K562 (cell line): ENCODE results near the gene SPIC. TPM values are rescaled to one million over a fixed set of nuclear protein-coding genes. Genes with fewer than 3 reads are reported as not detected.

Experiments
- ATAC-seq: fragments of 200-7000 bp; cut with Tn5 transposase; 3 replicates; pipeline ENCODE4 v1.9.1; 2020; ENCODE audit warnings: moderate library complexity
- BruUV-seq: library from RNA; stranded (reverse); fragments of 400-500 nt; replicated peaks from 2 replicates; lab custom pipeline; 2021; lab: Mats Ljungman, UMichigan
- CTCF ChIA-PET: fragments of 300-600 bp; formaldehyde crosslinking; extraction: SDS; loops from one replicate; lab custom pipeline; 2021; ENCODE audit warnings: low intra/inter-chr PET ratio; lab: Yijun Ruan, JAX
- POLR2A ChIA-PET: fragments of 300-600, 350-650 bp; sonication (Branson Sonifier 250); formaldehyde crosslinking; extraction: SDS; loops from one replicate; lab custom pipeline; 2021; ENCODE audit warnings: antibody characterized with exemption, inconsistent platforms; lab: Yijun Ruan, JAX
- DNase-seq, 4 experiments: peaks; one replicate each; pipeline versions ENCODE4 v3.0.0 to v3.0.0-alpha.2; 2011 to 2018; ENCODE audit warnings: low spot score in 3 of 4, mixed read lengths in 3 of 4; ENCODE audit errors: extremely low read depth in 1 of 4
- FAIRE-seq: peaks from 2 replicates; lab custom pipeline; 2011; peaks lifted over from hg19 to GRCh38; lab: Jason Lieb, UNC
- H2AFZ ChIP-seq: 2 replicates; pipeline ENCODE4 v1.6.0; 2011; ENCODE audit warnings: low read depth, low read length, control low read depth, inconsistent platforms
- H3K27ac ChIP-seq: fragments of 200-600 bp; 3 replicates; pipeline ENCODE4 v1.8.0; 2011; ENCODE audit warnings: low read depth, mild to moderate bottlenecking, control low read depth, inconsistent platforms, low read length, moderate library complexity, mixed read lengths; ENCODE audit errors: extremely low read depth
- H3K27me3 ChIP-seq, 2 experiments: fragments of 300-600 bp in 1 of 2; 2 replicates in 1 of 2; 3 replicates in 1 of 2; pipeline versions ENCODE4 v1.6.0 to v1.8.0; 2011; ENCODE audit warnings: inconsistent platforms in 2 of 2, low read length in 2 of 2, mild to moderate bottlenecking in 1 of 2, mixed read lengths in 1 of 2, moderate library complexity in 1 of 2; ENCODE audit not compliant: control insufficient read depth in 2 of 2, insufficient read depth in 2 of 2
- H3K36me3 ChIP-seq: fragments of 300-600 bp; 3 replicates; pipeline ENCODE4 v1.8.0; 2011; ENCODE audit warnings: mild to moderate bottlenecking, low read length, inconsistent platforms; ENCODE audit not compliant: control insufficient read depth, insufficient read depth
- H3K4me1 ChIP-seq, 2 experiments: fragments of 200-600 bp in 1 of 2; replicated peaks in 1 of 2; 2 replicates in 1 of 2; 3 replicates in 1 of 2; pipeline versions ENCODE4 v1.5.1 to v1.8.0; 2011; ENCODE audit warnings: inconsistent platforms in 2 of 2, low read length in 2 of 2, mild to moderate bottlenecking in 1 of 2, mixed read lengths in 1 of 2, moderate library complexity in 1 of 2; ENCODE audit not compliant: control insufficient read depth in 2 of 2, insufficient read depth in 2 of 2
- H3K4me2 ChIP-seq: 2 replicates; pipeline ENCODE4 v1.6.1; 2011; ENCODE audit warnings: low read length, control low read depth, inconsistent platforms, mixed read lengths; ENCODE audit not compliant: insufficient read depth
- H3K4me3 ChIP-seq: fragments of 200-600 bp; sonication (generic), shearing (Covaris generic); 2 replicates; pipeline ENCODE4 v1.5.1; 2016; ENCODE audit warnings: control low read depth, inconsistent platforms
- H3K79me2 ChIP-seq: fragments of 200-600 bp; 3 replicates; pipeline ENCODE4 v1.8.0; 2011; ENCODE audit warnings: low read length, inconsistent platforms; ENCODE audit not compliant: control insufficient read depth, insufficient read depth
- H3K9ac ChIP-seq, 2 experiments: 2 replicates each; pipeline versions ENCODE4 v1.6.0 to v1.6.1; 2011; ENCODE audit warnings: low read depth in 2 of 2, low read length in 2 of 2, control low read depth in 1 of 2, inconsistent platforms in 1 of 2, mild to moderate bottlenecking in 1 of 2, mixed read lengths in 1 of 2; ENCODE audit not compliant: insufficient read depth in 1 of 2
- H3K9me1 ChIP-seq: one replicate; pipeline ENCODE4 v1.6.0; 2011; ENCODE audit warnings: inconsistent platforms, mild to moderate bottlenecking, low read length, moderate library complexity; ENCODE audit not compliant: control insufficient read depth, insufficient read depth
- H3K9me3 ChIP-seq: replicated peaks from 2 replicates; pipeline ENCODE4 v1.5.1; 2011; ENCODE audit warnings: low read depth, low read length, inconsistent platforms; ENCODE audit not compliant: control insufficient read depth, insufficient read depth
- H4K20me1 ChIP-seq: replicated peaks from 2 replicates; pipeline ENCODE4 v1.6.1; 2011; ENCODE audit warnings: low read length, inconsistent platforms, mixed read lengths; ENCODE audit not compliant: control insufficient read depth, insufficient read depth
- COPS2 ChIP-seq: fragments of 450-650 bp; conservative IDR thresholded peaks from 2 replicates; pipeline ENCODE4 v1.6.1; 2016; ENCODE audit warnings: mild to moderate bottlenecking, moderate library complexity
- E2F1 ChIP-seq: sonication (generic); formaldehyde crosslinking; IDR thresholded peaks from 2 replicates; pipeline ENCODE4 v1.8.1; 2023; ENCODE audit warnings: mild to moderate bottlenecking, missing genetic modification reagents, moderate library complexity
- FOXK1 ChIP-seq: sonication (generic); formaldehyde crosslinking; IDR thresholded peaks from 2 replicates; pipeline ENCODE4 v1.8.0; 2022; ENCODE audit warnings: missing genetic modification reagents, mild to moderate bottlenecking, borderline replicate concordance
- HDAC8 ChIP-seq: fragments of 450-650 bp; IDR thresholded peaks from 2 replicates; pipeline ENCODE4 v1.6.1; 2016; ENCODE audit warnings: mild to moderate bottlenecking, missing genetic modification characterization, moderate library complexity, missing compliant biosample characterization
- HMG20A ChIP-seq: fragments of 450-650 bp; formaldehyde crosslinking; conservative IDR thresholded peaks from 2 replicates; pipeline ENCODE4 v1.4.0; 2020; ENCODE audit warnings: mild to moderate bottlenecking, mixed read lengths
- MCM5 ChIP-seq: fragments of 450-650 bp; IDR thresholded peaks from 2 replicates; pipeline ENCODE4 v1.6.1; 2016; ENCODE audit warnings: low read depth
- NFYB ChIP-seq: IDR thresholded peaks from 2 replicates; pipeline ENCODE4 v1.6.1; 2011; ENCODE audit warnings: mild to moderate bottlenecking, moderate library complexity; ENCODE audit not compliant: insufficient read length; ENCODE audit errors: extremely low read depth
- PRPF4 ChIP-seq: fragments of 200-400 bp; formaldehyde crosslinking; IDR thresholded peaks from one replicate; pipeline ENCODE4 v1.6.1; 2017; ENCODE audit warnings: low read length, low read depth, mild to moderate bottlenecking; ENCODE audit not compliant: insufficient read depth, poor library complexity, severe bottlenecking
- RBM34 ChIP-seq: fragments of 200-400 bp; formaldehyde crosslinking; IDR thresholded peaks from 2 replicates; pipeline ENCODE4 v1.6.1; 2018; ENCODE audit warnings: low read length, borderline replicate concordance; ENCODE audit not compliant: insufficient read depth
- ZBTB7A ChIP-seq: IDR thresholded peaks from 2 replicates; pipeline ENCODE4 v1.6.1; 2011; ENCODE audit warnings: low read depth, mild to moderate bottlenecking, low read length, moderate library complexity, borderline replicate concordance; ENCODE audit not compliant: control insufficient read depth
- ZNF217 ChIP-seq: sonication (generic); formaldehyde crosslinking; IDR thresholded peaks from 2 replicates; pipeline ENCODE4 v1.8.0; 2022; ENCODE audit warnings: mild to moderate bottlenecking, missing genetic modification reagents
- ZNF239 ChIP-seq: fragments of 250-450 bp; sonication (Bioruptor Pico); IDR thresholded peaks from 2 replicates; pipeline ENCODE4 v1.4.0; 2020; ENCODE audit warnings: mild to moderate bottlenecking
- ZNF589 ChIP-seq: fragments of 200-800 bp; sonication (Bioruptor generic); IDR thresholded peaks from 2 replicates; pipeline ENCODE4 v1.6.1; 2016; ENCODE audit warnings: low read depth, missing genetic modification characterization, missing compliant biosample characterization
- ZNF780A ChIP-seq: fragments of 250-450 bp; sonication (Bioruptor Pico); IDR thresholded peaks from 2 replicates; pipeline ENCODE4 v1.5.0; 2021; ENCODE audit warnings: mild to moderate bottlenecking
- WGBS: fragments of 100-300 bp; shearing (Covaris generic); methylation state at CpG from one replicate; pipeline ENCODE4 v1.1.6; 2016; ENCODE audit warnings: low coverage, mixed read lengths; ENCODE audit not compliant: insufficient coverage; ENCODE audit errors: missing lambda C conversion rate; 5-methylcytosine and 5-hydroxymethylcytosine counted together
- in situ Hi-C: fragments of 300-500 bp; cut with MboI; formaldehyde crosslinking; loops from 4 replicates; pipeline ENCODE4 v1.15.0; 2018; ENCODE audit warnings: inconsistent platforms, mixed read lengths
- intact Hi-C: fragments of 100-400 bp; cut with micrococcal nuclease; formaldehyde crosslinking; loops from 2 replicates; pipeline ENCODE4 v1.14.2; 2022
- polyA plus RNA-seq, 8 experiments: library from polyadenylated mRNA; depleted of rRNA in 4 of 8; stranded (reverse) in 5 of 8; unstranded in 3 of 8; fragments of >200 nt; fragmentation: Nextera tagmentation in 2 of 8; fragmentation: Illumina TruSeq in 1 of 8; extraction: Ambion mirVana in 2 of 8; extraction: Trizol in 1 of 8; gene quantifications; 2 replicates each; pipeline versions ENCODE4 v1.2.1 to v1.2.3, GENCODE V29; 2011 to 2014; ENCODE audit warnings: inconsistent platforms in 1 of 8, missing spikeins in 1 of 8
- total RNA-seq, 7 experiments: library from RNA; depleted of rRNA in 6 of 7; stranded (reverse); fragments of >200 nt in 6 of 7; fragmentation: Illumina TruSeq in 2 of 7; extraction: Trizol in 2 of 7; gene quantifications; 2 replicates each; pipeline versions ENCODE4 v1.2.1 to v1.2.3, GENCODE V29; 2011 to 2021; ENCODE audit warnings: low replicate concordance in 1 of 7
- TF ChIP-seq, protein P1 (sequence below), 2 experiments: fragments of 450-650 bp; IDR thresholded peaks; 2 replicates each; pipeline ENCODE4 v1.6.1; 2018; ENCODE audit warnings: mild to moderate bottlenecking in 2 of 2, low read depth in 1 of 2; ENCODE audit not compliant: partially characterized antibody in 2 of 2

SPIC gene
- total and polyA plus RNA-seq, 9 of the 15 experiments (the other 6 are each of a cell fraction or from before 2014, with no cell fraction given) = not detected

DNA sequence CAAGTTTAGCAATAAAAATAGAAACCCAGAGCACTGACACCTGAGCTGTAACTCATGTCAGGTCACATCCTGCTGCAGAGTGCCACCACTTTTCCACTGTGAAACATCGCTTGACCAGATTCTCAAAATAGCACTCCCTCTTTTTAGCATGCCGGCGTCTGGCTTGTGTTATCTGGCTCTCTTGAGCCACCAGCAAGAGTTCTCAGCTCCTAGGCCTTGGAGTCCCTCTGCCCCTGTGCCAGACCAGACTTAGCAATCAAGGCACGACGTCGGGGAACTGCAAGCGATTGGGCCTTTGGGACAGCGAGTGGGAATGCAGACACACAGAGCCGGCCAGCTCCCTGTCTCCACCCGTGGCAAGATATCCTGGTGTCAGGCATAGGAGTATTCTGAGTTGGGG, 52.5 kb downstream of the SPIC start (continued):
- TF ChIP-seq, protein P1, sequence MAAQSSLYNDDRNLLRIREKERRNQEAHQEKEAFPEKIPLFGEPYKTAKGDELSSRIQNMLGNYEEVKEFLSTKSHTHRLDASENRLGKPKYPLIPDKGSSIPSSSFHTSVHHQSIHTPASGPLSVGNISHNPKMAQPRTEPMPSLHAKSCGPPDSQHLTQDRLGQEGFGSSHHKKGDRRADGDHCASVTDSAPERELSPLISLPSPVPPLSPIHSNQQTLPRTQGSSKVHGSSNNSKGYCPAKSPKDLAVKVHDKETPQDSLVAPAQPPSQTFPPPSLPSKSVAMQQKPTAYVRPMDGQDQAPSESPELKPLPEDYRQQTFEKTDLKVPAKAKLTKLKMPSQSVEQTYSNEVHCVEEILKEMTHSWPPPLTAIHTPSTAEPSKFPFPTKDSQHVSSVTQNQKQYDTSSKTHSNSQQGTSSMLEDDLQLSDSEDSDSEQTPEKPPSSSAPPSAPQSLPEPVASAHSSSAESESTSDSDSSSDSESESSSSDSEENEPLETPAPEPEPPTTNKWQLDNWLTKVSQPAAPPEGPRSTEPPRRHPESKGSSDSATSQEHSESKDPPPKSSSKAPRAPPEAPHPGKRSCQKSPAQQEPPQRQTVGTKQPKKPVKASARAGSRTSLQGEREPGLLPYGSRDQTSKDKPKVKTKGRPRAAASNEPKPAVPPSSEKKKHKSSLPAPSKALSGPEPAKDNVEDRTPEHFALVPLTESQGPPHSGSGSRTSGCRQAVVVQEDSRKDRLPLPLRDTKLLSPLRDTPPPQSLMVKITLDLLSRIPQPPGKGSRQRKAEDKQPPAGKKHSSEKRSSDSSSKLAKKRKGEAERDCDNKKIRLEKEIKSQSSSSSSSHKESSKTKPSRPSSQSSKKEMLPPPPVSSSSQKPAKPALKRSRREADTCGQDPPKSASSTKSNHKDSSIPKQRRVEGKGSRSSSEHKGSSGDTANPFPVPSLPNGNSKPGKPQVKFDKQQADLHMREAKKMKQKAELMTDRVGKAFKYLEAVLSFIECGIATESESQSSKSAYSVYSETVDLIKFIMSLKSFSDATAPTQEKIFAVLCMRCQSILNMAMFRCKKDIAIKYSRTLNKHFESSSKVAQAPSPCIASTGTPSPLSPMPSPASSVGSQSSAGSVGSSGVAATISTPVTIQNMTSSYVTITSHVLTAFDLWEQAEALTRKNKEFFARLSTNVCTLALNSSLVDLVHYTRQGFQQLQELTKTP (IDR thresholded peaks at IDR 0.05; ENCODE audit: low read depth in 1 of 2, partially characterized antibody in 2 of 2) = no peak
- TF ChIP-seq ZNF780A (CRISPR knock-in tag) = no peak
- no peak for TF ChIP-seq HDAC8 (tag)
- TF ChIP-seq COPS2 = no peak
- no peak for TF ChIP-seq HMG20A (CRISPR knock-in tag)

GRCh38 chr12:101536069-101536674, 61.0 kb downstream of the SPIC start:
- H3K27me3 ChIP-seq = peaks cover 5 to 9% of the 10 kb centered on the region in 2 experiments; a peak in 3 of 5 replicates
- no peaks in the 10 kb centered on the region for H3K36me3 ChIP-seq
- ChIA-PET POLR2A (interaction anchor here (0.6 to 0.7 kb wide), 2 partner anchors 108 to 288 kb away, joined by 3 read pairs; no protein-coding TSS in a partner anchor), CTCF (no interaction called here)
- H3K27ac ChIP-seq = no peak overlapping the region
- no peaks in the 10 kb centered on the region for H3K79me2 ChIP-seq
- ATAC-seq (no peak), FAIRE-seq (no peak), DNase-seq (no peak)
- WGBS = 0% methylated on average over 2 of the region's 2 CpGs
- no peaks in the 10 kb centered on the region for H4K20me1 ChIP-seq
- H3K4me2 ChIP-seq = no peak overlapping the region
- BruUV-seq = no TSS peak
- no peak for TF ChIP-seq ZNF239 (CRISPR knock-in tag)
- no peak for TF ChIP-seq MCM5
- no peak for TF ChIP-seq ZBTB7A
- no peak for TF ChIP-seq PRPF4
- TF ChIP-seq NFYB = no peak
- no peak for TF ChIP-seq FOXK1 (CRISPR knock-in tag)
- no peak for TF ChIP-seq E2F1 (CRISPR knock-in tag)
- no peak for TF ChIP-seq RBM34
- no peak for TF ChIP-seq ZNF589 (CRISPR knock-in tag)
- no peak for TF ChIP-seq ZNF217 (CRISPR knock-in tag)
- H3K9ac ChIP-seq = no peak overlapping the region
- no peak overlapping the region for H2AFZ ChIP-seq
- no peaks in the 10 kb centered on the region for H3K4me1 ChIP-seq
- no peak overlapping the region for H3K4me3 ChIP-seq
- in situ Hi-C loops = no loop called here
- intact Hi-C loops = no loop called here
- H3K9me3 ChIP-seq = no peaks in the 10 kb centered on the region; the same call in 1 of the 2 replicates
- H3K9me1 ChIP-seq = no peaks in the 10 kb centered on the region
